Esophagus muscularis mucosa (tissue), 4 donors: ENCODE measurements around the gene TXNRD3. TPM values are rescaled to one million over a fixed set of nuclear protein-coding genes. Genes with fewer than 3 reads are reported as not detected.

Experiments
- DNase-seq: peaks from one replicate; pipeline ENCODE4 v3.0.0-alpha.2; 2017; ENCODE audit errors: extremely low spot score
- H3K27ac ChIP-seq, 4 donors: fragments of 200-600 bp; sonication (generic); replicated peaks in 1 of 4; 1 replicate in 3 of 4; 2 replicates in 1 of 4; pipeline ENCODE4 v1.5.1; 2016 to 2019; ENCODE audit warnings: mild to moderate bottlenecking in 1 of 4
- H3K27me3 ChIP-seq, 4 donors: fragments of 200-600 bp; sonication (generic); one replicate each; pipeline versions ENCODE4 v1.5.1 to v1.6.0; 2016 to 2019
- H3K36me3 ChIP-seq, 4 donors: fragments of 200-600 bp; sonication (generic); one replicate each; pipeline ENCODE4 v1.5.1; 2016 to 2019
- H3K4me1 ChIP-seq, 4 donors: fragments of 200-600 bp; sonication (generic); one replicate each; pipeline ENCODE4 v1.5.1; 2016 to 2019
- H3K4me3 ChIP-seq, 4 donors: fragments of 200-600 bp; sonication (generic); 1 replicate in 2 of 4; 2 replicates in 2 of 4; pipeline ENCODE4 v1.5.1; 2016 to 2019; ENCODE audit warnings: mild to moderate bottlenecking in 4 of 4, moderate library complexity in 1 of 4
- H3K9me3 ChIP-seq, 4 donors: fragments of 200-600 bp; sonication (generic); 1 replicate in 3 of 4; 2 replicates in 1 of 4; pipeline ENCODE4 v1.5.1; 2016 to 2019
- CTCF ChIP-seq, 3 experiments: fragments of 200-600 bp in 2 of 3; fragments of 450-650 bp in 1 of 3; sonication (generic) in 2 of 3; IDR thresholded peaks; one replicate each; pipeline ENCODE4 v1.5.1; 2017 to 2019; ENCODE audit warnings: antibody characterized with exemption in 3 of 3, mild to moderate bottlenecking in 2 of 3, moderate library complexity in 1 of 3
- EP300 ChIP-seq: sonication (generic); formaldehyde crosslinking; IDR thresholded peaks from one replicate; pipeline ENCODE4 v1.6.1; 2017; ENCODE audit warnings: antibody characterized with exemption
- POLR2A ChIP-seq: fragments of 450-650 bp; IDR thresholded peaks from one replicate; pipeline ENCODE4 v1.6.1; 2017; ENCODE audit warnings: antibody characterized with exemption, moderate library complexity, mild to moderate bottlenecking, low read depth
- POLR2AphosphoS5 ChIP-seq, 2 donors: sonication (generic); formaldehyde crosslinking; IDR thresholded peaks; one replicate each; pipeline ENCODE4 v1.6.1; 2017; ENCODE audit warnings: antibody characterized with exemption in 2 of 2
- WGBS: methylation state at CpG from one replicate; pipeline ENCODE4 v1.1.5; 2018; 5-methylcytosine and 5-hydroxymethylcytosine counted together
- intact Hi-C: fragments of 100-400 bp; cut with DNase I; formaldehyde crosslinking; loops from one replicate; pipeline ENCODE4 v1.15.1; 2023
- total RNA-seq, 4 donors: library from RNA; depleted of rRNA; stranded (reverse); fragments of >200 nt; gene quantifications; one replicate each; pipeline versions ENCODE4 v1.1.0 to v1.2.1, GENCODE V29; 2016

TXNRD3 gene
- total RNA-seq, 4 donors from 2014 or later = 12.8 to 23.7 (median 18.7) TPM

DNA sequence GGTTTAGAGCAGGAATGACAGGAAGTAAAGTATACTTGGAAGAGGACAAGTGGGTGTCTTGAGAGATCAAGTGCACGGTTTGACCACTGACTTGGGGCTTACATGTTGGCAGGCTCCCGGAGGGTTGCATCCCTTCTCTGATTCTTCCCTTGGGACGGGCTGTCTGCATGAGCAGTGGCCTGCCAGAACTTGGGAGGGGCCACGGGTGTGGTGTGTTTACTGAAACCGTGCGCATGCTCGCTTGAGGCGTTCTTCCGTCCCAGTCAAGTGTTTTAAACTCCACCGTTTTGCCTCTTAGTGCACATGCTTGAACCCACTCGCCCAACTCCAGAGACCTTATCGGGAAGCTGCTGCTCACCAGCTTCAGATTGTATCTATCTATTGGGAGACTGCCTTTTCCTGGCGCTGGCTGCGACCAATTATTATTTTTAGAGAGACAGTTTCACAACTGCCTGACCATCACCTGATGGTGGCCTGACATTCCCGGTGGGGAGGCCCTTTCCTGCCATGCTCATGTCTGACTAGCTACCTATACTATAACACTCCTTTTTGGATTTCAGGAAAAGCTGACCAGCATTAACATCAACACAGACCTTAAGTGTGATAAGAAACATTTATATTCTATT lies 81.3 kb downstream of the TXNRD3 start:
- H3K36me3 ChIP-seq = no peaks in the 10 kb centered on the region
- 87% methylated on average over 15 of the region's 15 CpGs for WGBS
- intact Hi-C loops = no loop called here
- H3K27ac ChIP-seq = no peak overlapping the region
- DNase-seq = peak; percentile 79
- no peaks in the 10 kb centered on the region for H3K4me1 ChIP-seq
- no peak for TF ChIP-seq POLR2A
- no peak for TF ChIP-seq CTCF (IDR thresholded peaks at IDR 0.05)
- TF ChIP-seq EP300 = no peak
- no peak for TF ChIP-seq POLR2AphosphoS5 (IDR thresholded peaks at IDR 0.05)
- no peak overlapping the region for H3K4me3 ChIP-seq
- no peaks in the 10 kb centered on the region for H3K27me3 ChIP-seq
- no peaks in the 10 kb centered on the region for H3K9me3 ChIP-seq

DNA sequence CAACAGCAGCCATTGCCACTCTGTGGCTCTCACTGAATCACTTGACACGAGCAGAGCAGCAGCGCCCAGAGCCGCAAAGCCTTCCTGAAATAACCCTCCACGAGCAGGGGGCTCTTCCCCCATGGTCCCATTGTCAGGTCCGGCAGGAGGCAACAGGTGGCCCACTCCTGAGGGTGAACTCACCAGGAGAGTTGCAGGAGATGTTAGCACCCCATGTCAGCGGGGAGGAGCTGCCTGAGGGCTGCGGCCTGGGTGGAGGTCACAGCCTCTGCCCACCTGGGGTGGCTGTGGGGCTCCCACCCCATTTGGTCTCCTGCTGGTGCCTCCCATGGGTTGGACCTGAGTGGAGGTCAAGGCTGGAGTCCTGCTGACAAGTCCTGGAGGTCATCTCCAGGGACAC lies 83.8 kb downstream of the TXNRD3 start:
- DNase-seq = peak; percentile 90
- H3K36me3 ChIP-seq = no peaks in the 10 kb centered on the region
- no peak overlapping the region for H3K27ac ChIP-seq
- H3K4me1 ChIP-seq = no peaks in the 10 kb centered on the region
- no peaks in the 10 kb centered on the region for H3K27me3 ChIP-seq
- intact Hi-C loops = no loop called here
- H3K9me3 ChIP-seq = no peaks in the 10 kb centered on the region
- 100% methylated on average over 2 of the region's 7 CpGs for WGBS
- TF ChIP-seq CTCF (IDR thresholded peaks at IDR 0.05) = no peak
- no peak for TF ChIP-seq POLR2AphosphoS5 (IDR thresholded peaks at IDR 0.05)
- no peak for TF ChIP-seq EP300
- TF ChIP-seq POLR2A = no peak
- no peak overlapping the region for H3K4me3 ChIP-seq

- no peak for TF ChIP-seq EP300
- H3K27ac ChIP-seq = no peak overlapping the region
- peak; percentile 80 for DNase-seq
- H3K4me1 ChIP-seq = no peaks in the 10 kb centered on the region
- 71% methylated on average over 4 of the region's 6 CpGs for WGBS
- peaks cover 0 to 6% (median 0%) of the 10 kb centered on the region in 4 donors for H3K27me3 ChIP-seq
- no peak overlapping the region for H3K4me3 ChIP-seq
- H3K9me3 ChIP-seq = no peaks in the 10 kb centered on the region
- no peaks in the 10 kb centered on the region for H3K36me3 ChIP-seq
- intact Hi-C loops = no loop called here
Measured at GRCh38 chr3:126570103-126570541, 84.8 kb downstream of the TXNRD3 start.

DNA sequence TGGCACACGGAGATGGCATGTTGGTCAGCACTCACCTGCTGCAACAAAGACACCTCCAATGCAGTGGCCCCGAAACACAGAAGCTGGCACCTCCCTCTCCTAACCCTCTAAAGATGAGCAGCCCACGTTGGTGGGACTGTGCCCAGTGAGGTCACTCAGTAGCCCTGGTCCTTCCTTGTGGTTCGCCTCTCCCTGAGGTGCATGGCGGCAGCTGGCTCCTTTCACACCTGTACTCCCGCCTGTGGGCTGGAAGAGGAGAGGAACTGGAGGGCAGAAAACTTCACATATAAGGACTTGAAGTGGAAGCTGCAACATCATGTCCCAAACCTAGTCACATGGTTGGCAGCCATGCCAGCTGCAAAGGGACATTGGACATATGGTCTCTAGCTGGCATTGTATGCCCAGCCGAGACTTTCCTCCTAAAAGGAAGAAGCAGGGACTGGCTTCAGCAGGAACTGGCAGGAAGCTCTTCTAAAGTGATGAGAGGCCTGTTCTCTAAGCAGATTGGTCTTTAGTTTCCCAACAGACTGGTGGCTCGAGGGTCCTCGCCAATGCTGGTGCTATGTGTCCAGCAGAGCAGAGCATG lies 85.4 kb downstream of the TXNRD3 start:
- H3K36me3 ChIP-seq = no peaks in the 10 kb centered on the region
- no peak overlapping the region for H3K4me3 ChIP-seq
- no peaks in the 10 kb centered on the region for H3K9me3 ChIP-seq
- H3K27me3 ChIP-seq = peaks cover 0 to 8% (median 0%) of the 10 kb centered on the region in 4 donors
- no peak for TF ChIP-seq POLR2A
- no peak for TF ChIP-seq EP300
- no peak for TF ChIP-seq CTCF (IDR thresholded peaks at IDR 0.05)
- no peak for TF ChIP-seq POLR2AphosphoS5 (IDR thresholded peaks at IDR 0.05)
- intact Hi-C loops = no loop called here
- no peak overlapping the region for H3K27ac ChIP-seq
- WGBS = 84% methylated on average over 7 of the region's 9 CpGs
- no peaks in the 10 kb centered on the region for H3K4me1 ChIP-seq
- peak; percentile 60 for DNase-seq

DNA sequence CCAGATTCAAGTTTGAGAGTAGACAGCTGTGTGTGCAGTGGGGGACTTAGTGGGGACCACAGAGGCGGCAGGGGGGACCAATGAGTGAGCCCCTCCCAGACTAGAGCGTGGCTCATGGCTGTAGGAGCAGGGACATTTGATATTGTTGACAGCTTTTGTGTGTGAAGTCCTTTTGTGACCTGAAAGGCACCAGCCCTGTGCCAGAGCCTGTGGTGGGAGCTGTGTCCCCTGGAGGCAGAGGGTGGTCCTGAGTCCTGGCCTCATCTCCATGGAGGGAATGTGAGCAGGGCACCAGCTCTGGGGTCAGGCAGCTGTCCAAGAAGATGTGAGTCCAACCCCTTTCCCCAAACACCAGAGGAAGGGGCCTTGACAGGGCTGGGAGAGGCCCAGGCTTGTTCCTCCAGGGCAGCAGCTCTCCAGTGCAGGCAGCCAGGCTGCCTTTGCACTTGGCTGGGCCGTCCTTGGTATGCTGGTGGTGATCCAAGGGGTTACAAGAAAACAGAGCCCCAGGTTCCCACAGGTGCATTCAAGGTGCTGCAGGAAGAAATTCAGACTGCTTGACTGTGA lies 86.1 kb downstream of the TXNRD3 start:
- H3K36me3 ChIP-seq = no peaks in the 10 kb centered on the region
- peaks cover 0 to 8% (median 0%) of the 10 kb centered on the region in 4 donors for H3K27me3 ChIP-seq
- WGBS = 39% methylated on average over 3 of the region's 3 CpGs
- intact Hi-C loops = no loop called here
- H3K9me3 ChIP-seq = peaks cover 0 to under 1% (median 0%) of the 10 kb centered on the region in 4 donors
- no peak overlapping the region for H3K27ac ChIP-seq
- H3K4me1 ChIP-seq = no peaks in the 10 kb centered on the region
- no peak overlapping the region for H3K4me3 ChIP-seq
- DNase-seq = peak; percentile 87
- TF ChIP-seq EP300 (no peak), POLR2AphosphoS5 (IDR thresholded peaks at IDR 0.05) (no peak), CTCF (IDR thresholded peaks at IDR 0.05) (no peak), POLR2A (no peak)
